Measurements from ENCODE around the gene SLC26A2.

DNA sequence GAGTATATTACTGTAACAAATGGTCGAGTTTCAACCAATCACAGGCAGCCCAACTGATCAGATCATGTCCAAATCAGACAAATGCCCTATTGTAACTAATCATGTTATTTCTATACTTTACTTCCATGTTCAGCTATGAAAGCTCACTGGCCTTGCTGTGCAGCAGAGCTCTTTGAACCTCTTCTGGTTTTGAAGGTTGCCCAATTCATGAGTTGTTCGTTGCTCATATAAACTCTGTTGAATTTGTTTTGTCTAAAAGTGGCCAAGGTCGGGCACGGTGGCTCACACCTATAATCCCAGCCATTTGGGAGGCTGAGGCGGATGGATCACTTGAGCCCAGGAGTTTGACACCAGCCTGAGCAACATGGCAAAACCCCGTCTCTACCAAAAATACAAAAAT lies 37.6 kb upstream of the SLC26A2 start:
- TF ChIP-seq, protein P1, sequence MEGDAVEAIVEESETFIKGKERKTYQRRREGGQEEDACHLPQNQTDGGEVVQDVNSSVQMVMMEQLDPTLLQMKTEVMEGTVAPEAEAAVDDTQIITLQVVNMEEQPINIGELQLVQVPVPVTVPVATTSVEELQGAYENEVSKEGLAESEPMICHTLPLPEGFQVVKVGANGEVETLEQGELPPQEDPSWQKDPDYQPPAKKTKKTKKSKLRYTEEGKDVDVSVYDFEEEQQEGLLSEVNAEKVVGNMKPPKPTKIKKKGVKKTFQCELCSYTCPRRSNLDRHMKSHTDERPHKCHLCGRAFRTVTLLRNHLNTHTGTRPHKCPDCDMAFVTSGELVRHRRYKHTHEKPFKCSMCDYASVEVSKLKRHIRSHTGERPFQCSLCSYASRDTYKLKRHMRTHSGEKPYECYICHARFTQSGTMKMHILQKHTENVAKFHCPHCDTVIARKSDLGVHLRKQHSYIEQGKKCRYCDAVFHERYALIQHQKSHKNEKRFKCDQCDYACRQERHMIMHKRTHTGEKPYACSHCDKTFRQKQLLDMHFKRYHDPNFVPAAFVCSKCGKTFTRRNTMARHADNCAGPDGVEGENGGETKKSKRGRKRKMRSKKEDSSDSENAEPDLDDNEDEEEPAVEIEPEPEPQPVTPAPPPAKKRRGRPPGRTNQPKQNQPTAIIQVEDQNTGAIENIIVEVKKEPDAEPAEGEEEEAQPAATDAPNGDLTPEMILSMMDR (IDR thresholded peaks at IDR 0.05; ENCODE audit: low read depth, low read length, missing input control), result no peak
- TF ChIP-seq EGR1 (IDR thresholded peaks at IDR 0.05; ENCODE audit: low read depth in 2 of 2) (no peak), NR2F2 (IDR thresholded peaks at IDR 0.05) (no peak), JUND (IDR thresholded peaks at IDR 0.05) (no peak)
